Skeletal muscle satellite cell (primary cell): Measurements from ENCODE around the gene XPO6.
A peak's percentile ranks its signal among the peaks of the same experiment; 100 is the strongest.

Experiments
- H3K27me3 ChIP-seq: 2 replicates; pipeline ENCODE4 v1.7.0; 2013; ENCODE audit warnings: low read length; ENCODE audit not compliant: control insufficient read depth, insufficient read depth
- H3K36me3 ChIP-seq: 2 replicates; pipeline ENCODE4 v1.7.0; 2013; ENCODE audit warnings: mild to moderate bottlenecking, control low read depth, low read length; ENCODE audit not compliant: insufficient read depth
- H3K4me1 ChIP-seq: 2 replicates; pipeline ENCODE4 v1.7.0; 2013; ENCODE audit warnings: low read length; ENCODE audit not compliant: control insufficient read depth, insufficient read depth
- H3K4me2 ChIP-seq: 2 replicates; pipeline ENCODE4 v1.7.0; 2013; ENCODE audit warnings: mild to moderate bottlenecking, low read length
- H3K4me3 ChIP-seq: 2 replicates; pipeline ENCODE4 v1.7.0; 2013; ENCODE audit warnings: low read length
- H3K9ac ChIP-seq: 2 replicates; pipeline ENCODE4 v1.7.0; 2013; ENCODE audit warnings: mild to moderate bottlenecking, low read depth, low read length, moderate library complexity
- H3K9me3 ChIP-seq: replicated peaks from 2 replicates; pipeline ENCODE4 v1.7.0; 2013; ENCODE audit warnings: mild to moderate bottlenecking, control low read depth, low read length

The XPO6 gene

GRCh38 chr16:28165598-28165997 lies 46.2 kb downstream of the XPO6 start:
- Histone ChIP-seq H3K4me2 (no peak overlapping the region), H3K9me3 (no peaks in the 10 kb centered on the region), H3K27me3 (no peaks in the 10 kb centered on the region), H3K36me3 (peaks cover 63% of the 10 kb centered on the region), H3K4me1 (peaks cover 26% of the 10 kb centered on the region), H3K9ac (no peak overlapping the region), H3K4me3 (no peak overlapping the region)

DNA sequence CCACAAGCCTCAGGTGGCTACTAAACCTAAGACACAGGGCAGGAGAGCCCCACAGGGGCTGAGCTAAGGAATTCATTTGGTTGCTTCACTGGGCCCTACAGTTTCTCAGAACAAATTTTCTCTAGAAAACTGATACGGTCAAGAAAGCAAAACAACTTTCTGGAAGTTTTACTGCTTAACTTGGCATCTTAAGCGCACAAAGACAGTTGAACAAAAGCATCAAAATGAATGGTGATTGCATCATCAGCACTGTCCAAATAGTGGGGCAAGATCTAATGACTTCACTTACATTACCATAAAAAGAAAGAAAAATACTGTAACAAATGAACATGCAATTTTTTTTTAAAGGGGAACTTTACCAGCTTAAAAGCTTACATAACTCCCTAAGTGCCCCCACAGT lies 47.6 kb downstream of the XPO6 start:
- Histone ChIP-seq H3K27me3 (no peaks in the 10 kb centered on the region), H3K4me3 (no peak overlapping the region), H3K4me2 (peak overlapping the region; percentile 26), H3K9ac (peak overlapping the region; percentile 27), H3K36me3 (peaks cover 56% of the 10 kb centered on the region), H3K9me3 (no peaks in the 10 kb centered on the region), H3K4me1 (peaks cover 26% of the 10 kb centered on the region)

- Histone ChIP-seq H3K4me1 (peaks cover 26% of the 10 kb centered on the region), H3K4me2 (peak overlapping the region; percentile 26), H3K9ac (peak overlapping the region; percentile 27), H3K9me3 (no peaks in the 10 kb centered on the region), H3K4me3 (no peak overlapping the region), H3K36me3 (peaks cover 51% of the 10 kb centered on the region), H3K27me3 (no peaks in the 10 kb centered on the region)
Measured at GRCh38 chr16:28163699-28164098, 48.1 kb downstream of the XPO6 start.

DNA sequence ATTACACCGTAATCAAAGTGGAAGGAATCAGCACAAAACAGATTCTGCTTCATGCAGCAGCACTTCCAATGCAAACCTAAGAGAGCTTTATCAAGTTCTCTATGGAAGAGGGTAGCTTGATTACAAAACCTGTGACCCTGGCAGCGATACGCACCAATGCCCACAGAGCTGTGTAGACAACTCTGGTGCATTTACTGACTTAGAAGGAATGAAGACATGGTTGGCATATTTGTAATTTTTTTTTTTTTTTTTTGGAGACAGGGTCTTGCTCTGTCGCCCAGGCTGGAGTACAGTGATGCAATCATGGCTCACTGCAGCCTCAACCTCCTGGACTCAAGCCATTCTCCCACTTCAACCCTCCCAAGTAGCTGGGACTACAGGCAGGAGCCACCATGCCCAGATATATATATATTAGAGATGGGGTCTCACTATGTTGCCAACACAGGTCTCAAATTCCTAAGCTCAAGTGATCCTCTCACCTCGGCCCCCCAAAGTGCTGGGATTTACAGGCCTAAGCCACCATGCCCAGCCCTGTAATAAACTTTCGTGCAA lies 49.4 kb downstream of the XPO6 start:
- Histone ChIP-seq H3K9ac (no peak overlapping the region), H3K27me3 (no peaks in the 10 kb centered on the region), H3K36me3 (peaks cover 56% of the 10 kb centered on the region), H3K4me2 (no peak overlapping the region), H3K4me3 (no peak overlapping the region), H3K9me3 (no peaks in the 10 kb centered on the region), H3K4me1 (peaks cover 26% of the 10 kb centered on the region)

GRCh38 chr16:28161626-28162025 lies 50.1 kb downstream of the XPO6 start:
- no peak overlapping the region for H3K9ac ChIP-seq
- peaks cover 20% of the 10 kb centered on the region for H3K4me1 ChIP-seq
- H3K36me3 ChIP-seq: peaks cover 49% of the 10 kb centered on the region
- H3K9me3 ChIP-seq: no peaks in the 10 kb centered on the region
- no peak overlapping the region for H3K4me3 ChIP-seq
- no peak overlapping the region for H3K4me2 ChIP-seq
- no peaks in the 10 kb centered on the region for H3K27me3 ChIP-seq

DNA sequence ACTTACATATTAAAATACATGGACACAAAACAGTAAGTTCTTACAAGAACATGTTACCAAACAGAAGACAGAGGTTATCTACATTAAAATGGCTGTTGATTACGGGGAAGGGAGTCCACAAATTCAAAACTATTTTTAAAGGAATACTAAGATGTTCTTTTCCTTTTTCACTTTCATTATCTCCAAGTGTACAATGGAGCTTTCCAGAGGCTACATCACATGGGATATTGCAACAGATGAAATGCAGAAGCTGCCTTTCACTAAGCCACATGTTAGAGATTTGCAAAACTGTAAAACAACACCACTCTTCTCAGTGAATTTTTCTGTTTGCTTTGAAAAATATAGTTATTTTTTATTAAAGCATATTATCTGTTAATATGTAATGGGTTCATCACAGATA lies 53.6 kb downstream of the XPO6 start:
- Histone ChIP-seq H3K4me1 (peaks cover 5% of the 10 kb centered on the region), H3K36me3 (peaks cover 47% of the 10 kb centered on the region), H3K9ac (no peak overlapping the region), H3K9me3 (no peaks in the 10 kb centered on the region), H3K4me2 (no peak overlapping the region), H3K4me3 (no peak overlapping the region), H3K27me3 (no peaks in the 10 kb centered on the region)

GRCh38 chr16:28156056-28156680 lies 55.6 kb downstream of the XPO6 start:
- H3K4me3 ChIP-seq: no peak overlapping the region
- H3K36me3 ChIP-seq: peaks cover 57% of the 10 kb centered on the region
- H3K4me2 ChIP-seq: no peak overlapping the region

GRCh38 chr16:28155293-28155692 lies 56.5 kb downstream of the XPO6 start:
- peaks cover 60% of the 10 kb centered on the region for H3K36me3 ChIP-seq

More at GRCh38 chr16:28156056-28156680, 55.6 kb downstream of the XPO6 start:
- no peaks in the 10 kb centered on the region for H3K4me1 ChIP-seq
- H3K9ac ChIP-seq: no peak overlapping the region
- no peaks in the 10 kb centered on the region for H3K9me3 ChIP-seq
- H3K27me3 ChIP-seq: no peaks in the 10 kb centered on the region

DNA sequence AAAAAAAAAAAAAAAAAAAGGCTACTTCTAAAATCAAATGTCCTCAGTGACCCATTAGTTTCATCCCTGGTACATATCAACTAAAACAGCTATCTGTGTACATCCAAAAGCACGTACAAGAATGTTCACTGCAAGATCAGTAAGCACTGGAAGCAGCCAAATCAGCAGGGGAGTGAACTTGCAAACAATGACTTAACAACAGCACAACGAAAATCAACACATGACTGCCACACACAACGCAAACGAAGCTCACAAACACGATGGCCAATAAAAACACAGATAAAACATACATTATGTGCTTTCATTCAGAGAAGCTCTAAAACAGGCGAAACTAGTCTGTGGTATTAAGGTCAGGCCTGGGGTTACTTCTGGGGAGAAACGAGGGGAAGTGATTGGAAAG lies 60.6 kb downstream of the XPO6 start:
- peaks cover 82% of the 10 kb centered on the region for H3K36me3 ChIP-seq
- no peaks in the 10 kb centered on the region for H3K4me1 ChIP-seq
- no peak overlapping the region for H3K4me2 ChIP-seq
- no peaks in the 10 kb centered on the region for H3K9me3 ChIP-seq
- no peaks in the 10 kb centered on the region for H3K27me3 ChIP-seq
- no peak overlapping the region for H3K9ac ChIP-seq
- H3K4me3 ChIP-seq: no peak overlapping the region

More at GRCh38 chr16:28155293-28155692, 56.5 kb downstream of the XPO6 start:
- no peaks in the 10 kb centered on the region for H3K9me3 ChIP-seq
- no peak overlapping the region for H3K4me3 ChIP-seq
- H3K4me1 ChIP-seq: no peaks in the 10 kb centered on the region
- H3K4me2 ChIP-seq: no peak overlapping the region
- no peak overlapping the region for H3K9ac ChIP-seq
- no peaks in the 10 kb centered on the region for H3K27me3 ChIP-seq

- Histone ChIP-seq H3K9ac (no peak overlapping the region), H3K27me3 (no peaks in the 10 kb centered on the region), H3K4me2 (no peak overlapping the region), H3K9me3 (no peaks in the 10 kb centered on the region), H3K4me1 (no peaks in the 10 kb centered on the region), H3K4me3 (no peak overlapping the region), H3K36me3 (peaks cover 78% of the 10 kb centered on the region)
Measured at GRCh38 chr16:28149011-28149888, 62.5 kb downstream of the XPO6 start.

- Histone ChIP-seq H3K27me3 (no peaks in the 10 kb centered on the region), H3K4me2 (no peak overlapping the region), H3K9me3 (no peaks in the 10 kb centered on the region), H3K36me3 (peaks cover 73% of the 10 kb centered on the region), H3K4me3 (no peak overlapping the region), H3K9ac (no peak overlapping the region), H3K4me1 (peaks cover 8% of the 10 kb centered on the region)
Measured at GRCh38 chr16:28146536-28146935, 65.2 kb downstream of the XPO6 start.
